Smooth muscle cell (in vitro differentiated cells): ENCODE measurements around the gene LCP1. TPM values are rescaled to one million over a fixed set of nuclear protein-coding genes. Genes with fewer than 3 reads are reported as not detected.

Experiments used
- DNase-seq: peaks from one replicate; lab custom pipeline; 2025; ENCODE audit not compliant: unreplicated experiment; lab: John Stamatoyannopoulos, UW
- H2AFZ ChIP-seq: fragments of 200-600 bp; sonication (generic); 2 replicates; pipeline ENCODE4 v1.6.0; 2016; ENCODE audit warnings: antibody characterized with exemption, low read depth, mild to moderate bottlenecking
- H3F3A ChIP-seq: fragments of 200-600 bp; sonication (generic); 2 replicates; pipeline ENCODE4 v1.6.0; 2017; ENCODE audit warnings: antibody characterized with exemption, low read depth
- H3K27ac ChIP-seq: fragments of 200-600 bp; sonication (generic); 2 replicates; pipeline ENCODE4 v1.5.1; 2016; ENCODE audit warnings: low read depth, mild to moderate bottlenecking
- H3K27me3 ChIP-seq: fragments of 200-600 bp; sonication (generic); 2 replicates; pipeline ENCODE4 v1.6.1; 2016; ENCODE audit warnings: low read depth, mild to moderate bottlenecking
- H3K36me3 ChIP-seq: fragments of 200-600 bp; sonication (generic); 2 replicates; pipeline ENCODE4 v1.5.1; 2016; ENCODE audit warnings: low read depth
- H3K4me1 ChIP-seq: fragments of 200-600 bp; sonication (generic); 2 replicates; pipeline ENCODE4 v1.5.1; 2016; ENCODE audit warnings: low read depth
- H3K4me2 ChIP-seq: fragments of 200-600 bp; sonication (generic); 2 replicates; pipeline ENCODE4 v1.6.0; 2016; ENCODE audit warnings: mild to moderate bottlenecking
- H3K4me3 ChIP-seq: fragments of 200-600 bp; sonication (generic); 2 replicates; pipeline ENCODE4 v1.5.1; 2016; ENCODE audit warnings: mild to moderate bottlenecking
- H3K79me2 ChIP-seq: fragments of 200-600 bp; sonication (generic); 2 replicates; pipeline ENCODE4 v1.6.0; 2016; ENCODE audit warnings: low read depth, mild to moderate bottlenecking
- H3K9ac ChIP-seq: fragments of 200-600 bp; sonication (generic); 2 replicates; pipeline ENCODE4 v1.6.0; 2016; ENCODE audit warnings: low read depth
- H3K9me3 ChIP-seq: fragments of 200-600 bp; sonication (generic); replicated peaks from 2 replicates; pipeline ENCODE4 v1.5.1; 2016; ENCODE audit warnings: low read depth
- H4K20me1 ChIP-seq: fragments of 200-600 bp; sonication (generic); 2 replicates; pipeline ENCODE4 v1.6.0; 2016; ENCODE audit warnings: low read depth
- CTCF ChIP-seq: fragments of 200-600 bp; sonication (generic); IDR thresholded peaks from 2 replicates; pipeline ENCODE4 v1.5.1; 2017; ENCODE audit warnings: borderline replicate concordance, mild to moderate bottlenecking, antibody characterized with exemption; ENCODE audit not compliant: insufficient read depth, poor library complexity, severe bottlenecking
- WGBS: methylation state at CpG from one replicate; pipeline ENCODE4 v1.1.7; 2016; ENCODE audit warnings: low lambda C conversion rate; 5-methylcytosine and 5-hydroxymethylcytosine counted together
- polyA plus RNA-seq: library from polyadenylated mRNA; unstranded; fragments of >200 nt; fragmentation: Nextera tagmentation; extraction: Ambion mirVana; gene quantifications from 2 replicates; pipeline ENCODE4 v1.2.1, GENCODE V29; 2016
- total RNA-seq: library from RNA; depleted of rRNA; stranded (reverse); fragments of >200 nt; gene quantifications from 2 replicates; pipeline ENCODE4 v1.2.3, GENCODE V29; 2014

The LCP1 gene
- total and polyA plus RNA-seq, 2 experiments from 2014 or later: 7.6 to 38.7 TPM

DNA sequence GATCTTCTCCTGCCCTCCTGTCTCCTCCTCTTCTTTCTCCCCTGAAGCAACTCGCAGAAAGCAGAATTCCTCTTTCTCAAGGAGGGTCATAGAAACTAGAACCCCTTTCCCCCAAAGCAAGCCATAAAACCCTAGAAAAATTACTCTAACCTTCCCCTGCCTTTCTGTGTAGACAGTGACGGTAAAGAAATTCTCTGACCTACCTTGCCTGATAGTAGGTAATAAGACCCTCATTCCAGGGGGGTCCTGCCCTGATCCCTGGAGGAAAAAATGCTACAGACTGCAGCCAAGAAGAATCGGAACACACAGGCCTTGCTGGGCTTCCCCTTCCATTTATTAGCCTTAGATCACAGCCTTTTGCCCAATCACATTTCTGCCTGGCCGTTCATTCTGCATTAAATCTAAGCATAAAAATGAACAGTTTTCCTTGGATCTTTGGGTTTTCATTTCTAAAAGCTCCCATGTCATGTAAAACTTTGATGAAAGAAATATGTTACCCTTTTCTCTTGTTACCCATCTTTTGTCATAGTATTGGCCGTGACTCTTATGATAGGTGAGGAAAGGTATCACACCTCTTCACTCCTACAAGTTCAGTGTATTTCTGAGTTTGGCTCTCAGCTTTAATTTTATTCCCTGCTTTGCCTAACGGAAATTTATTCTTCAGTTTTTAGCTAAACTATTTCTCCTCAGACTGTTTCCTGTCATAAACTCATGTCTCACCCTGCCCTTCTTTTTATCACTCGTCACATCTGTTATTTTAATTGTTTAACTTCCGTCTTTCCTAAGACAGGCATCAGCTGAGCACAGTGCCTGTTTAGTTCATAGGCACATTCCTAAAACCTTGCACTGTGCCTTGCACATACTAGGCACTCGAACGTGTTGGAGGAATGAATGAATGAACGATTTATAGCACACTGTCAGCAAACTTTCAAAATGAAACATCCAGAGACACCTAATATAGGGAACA is 56.7 kb downstream of the LCP1 start:
- no peak overlapping the region for H3K4me2 ChIP-seq
- H2AFZ ChIP-seq: no peak overlapping the region
- no peak overlapping the region for H3K4me3 ChIP-seq
- no peak overlapping the region for H3K9ac ChIP-seq
- H3K79me2 ChIP-seq: no peaks in the 10 kb centered on the region
- DNase-seq: no peak
- WGBS: 75% methylated on average over 11 of the region's 11 CpGs
- no peak overlapping the region for H3K27ac ChIP-seq
- TF ChIP-seq CTCF: no peak
- H3K36me3 ChIP-seq: no peaks in the 10 kb centered on the region
- H3K9me3 ChIP-seq: no peaks in the 10 kb centered on the region
- H3K27me3 ChIP-seq: peaks cover 4% of the 10 kb centered on the region
- no peaks in the 10 kb centered on the region for H3F3A ChIP-seq
- H3K4me1 ChIP-seq: no peaks in the 10 kb centered on the region
- no peaks in the 10 kb centered on the region for H4K20me1 ChIP-seq

DNA sequence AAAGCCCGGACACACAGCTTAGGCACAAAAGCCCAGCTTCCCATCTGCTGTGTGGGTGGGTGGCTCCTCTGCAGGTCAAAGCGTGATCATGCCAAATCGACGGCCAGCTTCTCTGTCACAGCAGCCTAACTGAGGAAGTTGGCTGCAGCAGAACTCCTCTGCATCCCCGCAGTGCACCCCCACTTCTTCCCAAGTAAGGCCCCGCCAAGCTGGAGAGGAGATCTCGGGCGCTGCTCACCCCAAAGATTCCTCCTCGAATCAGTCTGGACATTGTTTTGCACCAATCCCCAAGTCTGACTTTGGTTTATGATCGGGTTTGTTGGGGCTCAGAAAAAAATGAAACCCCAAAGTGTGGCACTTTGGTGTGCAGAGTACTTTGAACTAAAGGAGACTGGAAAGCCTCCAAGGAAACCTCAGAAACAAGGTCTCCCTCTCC is 57.4 kb downstream of the LCP1 start:
- TF ChIP-seq CTCF: no peak
- Histone ChIP-seq H3K4me3 (no peak overlapping the region), H3F3A (no peaks in the 10 kb centered on the region), H3K27me3 (peaks cover 4% of the 10 kb centered on the region), H2AFZ (no peak overlapping the region), H3K36me3 (no peaks in the 10 kb centered on the region), H3K4me2 (no peak overlapping the region), H4K20me1 (no peaks in the 10 kb centered on the region), H3K4me1 (no peaks in the 10 kb centered on the region), H3K27ac (no peak overlapping the region), H3K9ac (no peak overlapping the region), H3K79me2 (no peaks in the 10 kb centered on the region), H3K9me3 (no peaks in the 10 kb centered on the region)
- DNase-seq: no peak
- 97% methylated on average over 10 of the region's 10 CpGs for WGBS

GRCh38 chr13:46122304-46122703 is 59.7 kb downstream of the LCP1 start:
- no peak overlapping the region for H3K4me3 ChIP-seq

More at GRCh38 chr13:46122304-46122703, 59.7 kb downstream of the LCP1 start:
- no peak for DNase-seq
- Histone ChIP-seq H4K20me1 (no peaks in the 10 kb centered on the region), H3K36me3 (no peaks in the 10 kb centered on the region), H3K4me2 (no peak overlapping the region), H3K27me3 (no peaks in the 10 kb centered on the region), H3K9me3 (no peaks in the 10 kb centered on the region), H2AFZ (no peak overlapping the region), H3K79me2 (no peaks in the 10 kb centered on the region), H3F3A (no peaks in the 10 kb centered on the region), H3K4me1 (no peaks in the 10 kb centered on the region), H3K27ac (no peak overlapping the region), H3K9ac (no peak overlapping the region)
- 93% methylated on average over 7 of the region's 7 CpGs for whole genome bisulfite sequencing
- no peak for TF ChIP-seq CTCF
